ENCODE measurements around the gene EHD1. TPM values are rescaled to one million over a fixed set of nuclear protein-coding genes. Genes with fewer than 3 reads are reported as not detected.

EHD1 gene
- total and polyA plus RNA-seq, 9 of the 15 experiments (the other 6 are each of a cell fraction or from before 2014, with no cell fraction given): 0.46 to 65.0 (median 16.4) TPM

DNA sequence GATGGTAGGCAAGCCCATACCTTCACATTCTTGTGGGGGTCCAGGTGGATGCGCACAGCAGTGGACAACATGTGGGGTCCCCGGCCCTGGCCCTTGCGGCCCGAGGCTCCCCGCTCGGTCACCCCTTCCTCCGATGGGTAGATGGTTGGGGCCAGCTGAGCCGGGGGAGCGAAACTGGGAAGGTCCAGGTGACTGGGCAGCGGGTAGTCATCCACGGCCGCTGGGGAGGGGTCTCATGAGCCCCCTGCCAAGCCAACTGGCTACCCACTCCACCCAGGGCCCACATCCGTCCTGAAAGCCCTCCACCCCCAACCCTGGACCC is 27.9 kb upstream of the EHD1 start:
- peaks cover 0 to 28% of the 10 kb centered on the region in 2 experiments; a peak in 2 of 5 replicates for H3K4me1 ChIP-seq (replicated peaks in 1 of 2; ENCODE audit: control insufficient read depth in 2 of 2, insufficient read depth in 2 of 2, low read length in 2 of 2)
- BruUV-seq (replicated peaks): no TSS peak
- no peak overlapping the region for H3K4me2 ChIP-seq (ENCODE audit: insufficient read depth, low read length)
- no peaks in the 10 kb centered on the region for H4K20me1 ChIP-seq (replicated peaks; ENCODE audit: control insufficient read depth, insufficient read depth, low read length)
- TF ChIP-seq, protein P1, sequence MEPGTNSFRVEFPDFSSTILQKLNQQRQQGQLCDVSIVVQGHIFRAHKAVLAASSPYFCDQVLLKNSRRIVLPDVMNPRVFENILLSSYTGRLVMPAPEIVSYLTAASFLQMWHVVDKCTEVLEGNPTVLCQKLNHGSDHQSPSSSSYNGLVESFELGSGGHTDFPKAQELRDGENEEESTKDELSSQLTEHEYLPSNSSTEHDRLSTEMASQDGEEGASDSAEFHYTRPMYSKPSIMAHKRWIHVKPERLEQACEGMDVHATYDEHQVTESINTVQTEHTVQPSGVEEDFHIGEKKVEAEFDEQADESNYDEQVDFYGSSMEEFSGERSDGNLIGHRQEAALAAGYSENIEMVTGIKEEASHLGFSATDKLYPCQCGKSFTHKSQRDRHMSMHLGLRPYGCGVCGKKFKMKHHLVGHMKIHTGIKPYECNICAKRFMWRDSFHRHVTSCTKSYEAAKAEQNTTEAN (CRISPR knock-in tag; IDR thresholded peaks at IDR 0.05): no peak
- no peak for TF ChIP-seq PHTF2 (CRISPR knock-in tag; IDR thresholded peaks at IDR 0.05)
- peak; percentile 16; the same call in 1 of the 2 replicates for TF ChIP-seq RBFOX2 (IDR thresholded peaks at IDR 0.05; ENCODE audit: low read depth, low read length)
- TF ChIP-seq, protein P2, sequence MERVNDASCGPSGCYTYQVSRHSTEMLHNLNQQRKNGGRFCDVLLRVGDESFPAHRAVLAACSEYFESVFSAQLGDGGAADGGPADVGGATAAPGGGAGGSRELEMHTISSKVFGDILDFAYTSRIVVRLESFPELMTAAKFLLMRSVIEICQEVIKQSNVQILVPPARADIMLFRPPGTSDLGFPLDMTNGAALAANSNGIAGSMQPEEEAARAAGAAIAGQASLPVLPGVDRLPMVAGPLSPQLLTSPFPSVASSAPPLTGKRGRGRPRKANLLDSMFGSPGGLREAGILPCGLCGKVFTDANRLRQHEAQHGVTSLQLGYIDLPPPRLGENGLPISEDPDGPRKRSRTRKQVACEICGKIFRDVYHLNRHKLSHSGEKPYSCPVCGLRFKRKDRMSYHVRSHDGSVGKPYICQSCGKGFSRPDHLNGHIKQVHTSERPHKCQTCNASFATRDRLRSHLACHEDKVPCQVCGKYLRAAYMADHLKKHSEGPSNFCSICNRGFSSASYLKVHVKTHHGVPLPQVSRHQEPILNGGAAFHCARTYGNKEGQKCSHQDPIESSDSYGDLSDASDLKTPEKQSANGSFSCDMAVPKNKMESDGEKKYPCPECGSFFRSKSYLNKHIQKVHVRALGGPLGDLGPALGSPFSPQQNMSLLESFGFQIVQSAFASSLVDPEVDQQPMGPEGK (CRISPR knock-in tag; IDR thresholded peaks at IDR 0.05; ENCODE audit: borderline replicate concordance): no peak
- TF ChIP-seq, protein P3, sequence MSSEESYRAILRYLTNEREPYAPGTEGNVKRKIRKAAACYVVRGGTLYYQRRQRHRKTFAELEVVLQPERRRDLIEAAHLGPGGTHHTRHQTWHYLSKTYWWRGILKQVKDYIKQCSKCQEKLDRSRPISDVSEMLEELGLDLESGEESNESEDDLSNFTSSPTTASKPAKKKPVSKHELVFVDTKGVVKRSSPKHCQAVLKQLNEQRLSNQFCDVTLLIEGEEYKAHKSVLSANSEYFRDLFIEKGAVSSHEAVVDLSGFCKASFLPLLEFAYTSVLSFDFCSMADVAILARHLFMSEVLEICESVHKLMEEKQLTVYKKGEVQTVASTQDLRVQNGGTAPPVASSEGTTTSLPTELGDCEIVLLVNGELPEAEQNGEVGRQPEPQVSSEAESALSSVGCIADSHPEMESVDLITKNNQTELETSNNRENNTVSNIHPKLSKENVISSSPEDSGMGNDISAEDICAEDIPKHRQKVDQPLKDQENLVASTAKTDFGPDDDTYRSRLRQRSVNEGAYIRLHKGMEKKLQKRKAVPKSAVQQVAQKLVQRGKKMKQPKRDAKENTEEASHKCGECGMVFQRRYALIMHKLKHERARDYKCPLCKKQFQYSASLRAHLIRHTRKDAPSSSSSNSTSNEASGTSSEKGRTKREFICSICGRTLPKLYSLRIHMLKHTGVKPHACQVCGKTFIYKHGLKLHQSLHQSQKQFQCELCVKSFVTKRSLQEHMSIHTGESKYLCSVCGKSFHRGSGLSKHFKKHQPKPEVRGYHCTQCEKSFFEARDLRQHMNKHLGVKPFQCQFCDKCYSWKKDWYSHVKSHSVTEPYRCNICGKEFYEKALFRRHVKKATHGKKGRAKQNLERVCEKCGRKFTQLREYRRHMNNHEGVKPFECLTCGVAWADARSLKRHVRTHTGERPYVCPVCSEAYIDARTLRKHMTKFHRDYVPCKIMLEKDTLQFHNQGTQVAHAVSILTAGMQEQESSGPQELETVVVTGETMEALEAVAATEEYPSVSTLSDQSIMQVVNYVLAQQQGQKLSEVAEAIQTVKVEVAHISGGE (CRISPR knock-in tag; IDR thresholded peaks at IDR 0.05): no peak
- no peak for TF ChIP-seq LCOR (CRISPR knock-in tag; IDR thresholded peaks at IDR 0.05)
- TF ChIP-seq CBX3 (IDR thresholded peaks at IDR 0.05; ENCODE audit: borderline replicate concordance in 1 of 2, low read length in 2 of 2): no peak
- TF ChIP-seq HOXB6 (CRISPR knock-in tag; IDR thresholded peaks at IDR 0.05; ENCODE audit: borderline replicate concordance): no peak
- H2AFZ ChIP-seq (ENCODE audit: low read depth, low read length): no peak overlapping the region
- intact Hi-C loops (cut with micrococcal nuclease) (no loop called here), in situ Hi-C loops (cut with MboI) (no loop called here)
- H3K4me3 ChIP-seq: no peak overlapping the region
- H3K27ac ChIP-seq (ENCODE audit: extremely low read depth, low read depth, low read length): no peak overlapping the region
- no peak for DNase-seq (ENCODE audit: extremely low read depth in 1 of 4, low spot score in 3 of 4)
- no peak for ATAC-seq
- POLR2A ChIA-PET: interaction anchor here (1.1 to 1.2 kb wide), 2 partner anchors 10 to 17 kb away, joined by 4 to 5 read pairs; no protein-coding TSS in a partner anchor
- no peaks in the 10 kb centered on the region for H3K9me3 ChIP-seq (replicated peaks; ENCODE audit: control insufficient read depth, insufficient read depth, low read depth, low read length)
- no peak overlapping the region for H3K9ac ChIP-seq (ENCODE audit: insufficient read depth in 1 of 2, low read depth in 2 of 2, low read length in 2 of 2)
- H3K79me2 ChIP-seq (ENCODE audit: control insufficient read depth, insufficient read depth, low read length): no peaks in the 10 kb centered on the region
- no peak for FAIRE-seq
- H3K36me3 ChIP-seq (ENCODE audit: control insufficient read depth, insufficient read depth, low read length): peaks cover 83% of the 10 kb centered on the region; the same call in 2 of the 3 replicates
- H3K27me3 ChIP-seq (ENCODE audit: control insufficient read depth in 2 of 2, insufficient read depth in 2 of 2, low read length in 2 of 2): no peaks in the 10 kb centered on the region
- CTCF ChIA-PET (ENCODE audit: low intra/inter-chr PET ratio): no interaction called here
- WGBS (ENCODE audit: insufficient coverage, low coverage, missing lambda C conversion rate): 93% methylated on average over 11 of the region's 13 CpGs
- H3K9me1 ChIP-seq (ENCODE audit: control insufficient read depth, insufficient read depth, low read length): no peaks in the 10 kb centered on the region

Measured in K562 (cell line).